Measurements from ENCODE around the gene ZNF565.
"Not testable (repeated sequence)": the region's sequence is repeated elsewhere in the genome, so short reads cannot be mapped to it uniquely, and the experiment has no call there.

Gene ZNF565

GRCh38 chr19:36210497-36210896 lies 4.0 kb downstream of the ZNF565 start:
- DNase-seq: no peak

- no peak for DNase-seq
These were observed 5.1 kb downstream of the ZNF565 start for GRCh38 chr19:36209372-36209771.

- no peak for DNase-seq
These were observed 6.7 kb downstream of the ZNF565 start for GRCh38 chr19:36207605-36208252.

- no peak for DNase-seq
These were observed 11.2 kb downstream of the ZNF565 start for GRCh38 chr19:36203293-36203692.

GRCh38 chr19:36201684-36202083 lies 12.8 kb downstream of the ZNF565 start:
- DNase-seq: no peak

GRCh38 chr19:36198119-36198518 lies 16.3 kb downstream of the ZNF565 start:
- DNase-seq: no peak

GRCh38 chr19:36196249-36196648 lies 18.2 kb downstream of the ZNF565 start:
- DNase-seq: no peak

- not testable (repeated sequence) for DNase-seq
These were observed 27.7 kb downstream of the ZNF565 start for GRCh38 chr19:36186722-36187121.

- no peak for DNase-seq
These were observed 31.2 kb downstream of the ZNF565 start for GRCh38 chr19:36183245-36183628.

GRCh38 chr19:36182612-36183244 lies 31.7 kb downstream of the ZNF565 start:
- DNase-seq: no peak

- not testable (repeated sequence) for DNase-seq
These were observed 35.4 kb downstream of the ZNF565 start for GRCh38 chr19:36179077-36179476.

GRCh38 chr19:36173846-36174245 lies 40.6 kb downstream of the ZNF565 start:
- DNase-seq: not testable (repeated sequence)

GRCh38 chr19:36172852-36173251 lies 41.6 kb downstream of the ZNF565 start:
- no peak for DNase-seq

- no peak for DNase-seq
These were observed 45.2 kb downstream of the ZNF565 start for GRCh38 chr19:36169084-36169760.

- no peak for DNase-seq
These were observed 50.7 kb downstream of the ZNF565 start for GRCh38 chr19:36163813-36164212.

GRCh38 chr19:36160821-36161596 lies 53.5 kb downstream of the ZNF565 start:
- DNase-seq: no peak

GRCh38 chr19:36153126-36153525 lies 61.3 kb downstream of the ZNF565 start:
- no peak for DNase-seq

- no peak for DNase-seq
These were observed 61.9 kb downstream of the ZNF565 start, which contains the start of gene COX7A1 for GRCh38 chr19:36152352-36153091. COX7A1 (minus strand) TSS chr19:36152447; CDS start chr19:36152407, 40 bp downstream.

- no peak for DNase-seq
These were observed 62.5 kb downstream of the ZNF565 start for GRCh38 chr19:36152019-36152351.

- no peak for DNase-seq
These were observed 63.1 kb downstream of the ZNF565 start for GRCh38 chr19:36151144-36152018.

GRCh38 chr19:36150586-36150985 lies 63.9 kb downstream of the ZNF565 start:
- DNase-seq: no peak

Data from stimulated activated CD4-positive, alpha-beta T cell treated with anti-CD3 and anti-CD28 coated beads, Interleukin-12 subunit alpha, Interleukin-12 subunit beta, amount 100 ng/mL, for 4 hours (primary cell).